HEK293 (cell line): ENCODE measurements around the gene TYROBP.

ENCODE experiments used
- BCL6B ChIP-seq: fragments of 450-650 bp; formaldehyde crosslinking; IDR thresholded peaks from 2 replicates; pipeline ENCODE4 v1.5.1; 2017; ENCODE audit warnings: missing biosample characterization, missing genetic modification characterization
- GLI2 ChIP-seq: fragments of 450-650 bp; formaldehyde crosslinking; IDR thresholded peaks from 2 replicates; pipeline ENCODE4; 2017; ENCODE audit warnings: missing biosample characterization, missing genetic modification characterization, low read depth, borderline replicate concordance
- GLIS2 ChIP-seq: fragments of 450-650 bp; formaldehyde crosslinking; IDR thresholded peaks from 2 replicates; pipeline ENCODE4 v1.5.1; 2016; ENCODE audit warnings: missing biosample characterization, missing genetic modification characterization
- KLF1 ChIP-seq: fragments of 450-650 bp; formaldehyde crosslinking; IDR thresholded peaks from 2 replicates; pipeline ENCODE4 v1.5.1; 2016; ENCODE audit warnings: missing biosample characterization, missing genetic modification characterization
- MEIS1 ChIP-seq: sonication (generic); formaldehyde crosslinking; IDR thresholded peaks from 2 replicates; pipeline ENCODE4 v1.8.1; 2022; ENCODE audit warnings: missing genetic modification reagents, mild to moderate bottlenecking, borderline replicate concordance
- PBX3 ChIP-seq: sonication (generic); formaldehyde crosslinking; IDR thresholded peaks from 2 replicates; pipeline ENCODE4 v1.8.1; 2022; ENCODE audit warnings: mild to moderate bottlenecking, moderate library complexity, missing genetic modification reagents
- SP7 ChIP-seq: fragments of 450-650 bp; formaldehyde crosslinking; IDR thresholded peaks from 2 replicates; pipeline ENCODE4 v1.5.1; 2016; ENCODE audit warnings: missing biosample characterization, missing genetic modification characterization
- TCF7L2 ChIP-seq: IDR thresholded peaks from 2 replicates; pipeline ENCODE4 v1.6.1; 2011; ENCODE audit warnings: low read depth, mild to moderate bottlenecking, inconsistent platforms, low read length, moderate library complexity, borderline replicate concordance
- ZBTB44 ChIP-seq: fragments of 450-650 bp; IDR thresholded peaks from 2 replicates; pipeline ENCODE4 v1.5.1; 2018; ENCODE audit warnings: missing biosample characterization, mild to moderate bottlenecking, missing genetic modification characterization
- ZNF148 ChIP-seq: fragments of 450-650 bp; formaldehyde crosslinking; IDR thresholded peaks from 2 replicates; pipeline ENCODE4 v1.5.0; 2017; ENCODE audit warnings: missing biosample characterization, missing genetic modification characterization, borderline replicate concordance
- ZNF184 ChIP-seq: fragments of 450-650 bp; IDR thresholded peaks from 2 replicates; pipeline ENCODE4 v1.5.1; 2018; ENCODE audit warnings: missing biosample characterization, mild to moderate bottlenecking, missing genetic modification characterization
- ZNF19 ChIP-seq: fragments of 450-650 bp; formaldehyde crosslinking; IDR thresholded peaks from 2 replicates; pipeline ENCODE4; 2016; ENCODE audit warnings: missing biosample characterization, missing genetic modification characterization, low read depth
- ZNF26 ChIP-seq: fragments of 450-650 bp; formaldehyde crosslinking; IDR thresholded peaks from 2 replicates; pipeline ENCODE4 v1.5.1; 2016; ENCODE audit warnings: missing biosample characterization, missing genetic modification characterization
- ZNF292 ChIP-seq: fragments of 450-650 bp; formaldehyde crosslinking; IDR thresholded peaks from 2 replicates; pipeline ENCODE4 v1.5.1; 2016; ENCODE audit warnings: low read depth, missing biosample characterization, missing genetic modification characterization, borderline replicate concordance
- ZNF391 ChIP-seq: fragments of 450-650 bp; formaldehyde crosslinking; IDR thresholded peaks from 2 replicates; pipeline ENCODE4 v1.5.1; 2016; ENCODE audit warnings: low read depth, missing biosample characterization, missing genetic modification characterization, borderline replicate concordance
- ZNF404 ChIP-seq: fragments of 450-650 bp; formaldehyde crosslinking; IDR thresholded peaks from 2 replicates; pipeline ENCODE4 v1.5.1; 2017; ENCODE audit warnings: missing biosample characterization, missing genetic modification characterization
- ZNF423 ChIP-seq: fragments of 450-650 bp; formaldehyde crosslinking; IDR thresholded peaks from 2 replicates; pipeline ENCODE4 v1.5.1; 2016; ENCODE audit warnings: missing biosample characterization, missing genetic modification characterization
- ZNF521 ChIP-seq: fragments of 450-650 bp; formaldehyde crosslinking; IDR thresholded peaks from 2 replicates; pipeline ENCODE4 v1.5.1; 2017; ENCODE audit warnings: missing biosample characterization, mild to moderate bottlenecking, missing genetic modification characterization
- ZNF555 ChIP-seq: fragments of 450-650 bp; formaldehyde crosslinking; conservative IDR thresholded peaks from 2 replicates; pipeline ENCODE4 v1.5.1; 2017; ENCODE audit warnings: missing biosample characterization, mild to moderate bottlenecking, missing genetic modification characterization, inconsistent platforms
- ZNF621 ChIP-seq: fragments of 450-650 bp; formaldehyde crosslinking; IDR thresholded peaks from 2 replicates; pipeline ENCODE4 v1.5.1; 2017; ENCODE audit warnings: missing biosample characterization, missing genetic modification characterization
- ZNF624 ChIP-seq: fragments of 450-650 bp; formaldehyde crosslinking; IDR thresholded peaks from 2 replicates; pipeline ENCODE4 v1.5.1; 2017; ENCODE audit warnings: missing biosample characterization, missing genetic modification characterization
- ZSCAN5A ChIP-seq: fragments of 450-650 bp; formaldehyde crosslinking; IDR thresholded peaks from 2 replicates; pipeline ENCODE4 v1.5.1; 2016; ENCODE audit warnings: missing biosample characterization, missing genetic modification characterization

The TYROBP gene

GRCh38 chr19:35889370-35890112 is 18.6 kb downstream of the TYROBP start (continued):
- TF ChIP-seq ZNF26 (tag by site-specific recombination) (no peak), PBX3 (CRISPR knock-in tag) (no peak), ZNF292 (tag by site-specific recombination) (no peak), ZNF423 (no peak), ZNF404 (tag by site-specific recombination) (no peak), GLIS2 (tag by site-specific recombination) (peak; percentile 26; the same call in 1 of the 2 replicates), MEIS1 (CRISPR knock-in tag) (no peak), ZBTB44 (tag by site-specific recombination) (no peak), ZNF555 (no peak), SP7 (tag by site-specific recombination) (no peak), ZNF621 (tag by site-specific recombination) (0 out of 2 replicates have a peak, but pooled peaks have one; percentile 22), GLI2 (tag by site-specific recombination) (no peak), ZNF391 (tag by site-specific recombination) (no peak), ZNF521 (tag by site-specific recombination) (no peak), ZNF148 (no peak), BCL6B (no peak), ZSCAN5A (tag by site-specific recombination) (no peak), ZNF19 (tag by site-specific recombination) (no peak), TCF7L2 (no peak), KLF1 (no peak; the same call in 1 of the 2 replicates), ZNF184 (no peak), ZNF624 (no peak)
